Heart left ventricle (tissue), 13 donors: Measurements from ENCODE around the gene CKB.

ENCODE experiments used
- CTCF ChIP-seq, 12 donors: fragments of 200-600 bp; sonication (generic) in 4 of 12; IDR thresholded peaks; one replicate each; pipeline versions ENCODE4 v1.5.0 to v1.8.0; 2018 to 2022; ENCODE audit warnings: antibody characterized with exemption in 12 of 12, mild to moderate bottlenecking in 5 of 12
- POLR2A ChIP-seq, 2 donors: fragments of 450-650 bp; IDR thresholded peaks; one replicate each; pipeline ENCODE4 v1.6.1; 2017; ENCODE audit warnings: antibody characterized with exemption in 2 of 2, mild to moderate bottlenecking in 2 of 2, moderate library complexity in 2 of 2
- donor health status: ischemic (EF 13 %, LVEDD 7.1; RV severe dilation, severe dysfunction).
- donor health status: DM: no; HTN: yes; CAD: no.
- donor health status: DM: no; HTN: no; CAD: no.
- donor health status: ischemic (EF 25% LVEDD 6.9; RV normal size, moderate dysfunction).
- donor health status: ischemic (EF 25% LVEDD 5.7; RV mildly dilated, moderate dysfunction).
- donor health status: ischemic (EF 35%, LVEDD 5.7; RV mildly dilated, moderate dysfunction).
- donor health status: nonischemic (EF 11% LVEDD 7.7; RV severe dilation, severe dysfunction).
- donor health status: DM: yes; HTN: yes; CAD: no.
- donor health status: PGD.
- donor health status: ischemic (EF 29% LVEDD 5.4; RV normal size, mild dysfunction).
- donor health status: nonischemic (EF 23%, LVEDD 6.1; RV moderate dilation, normal function).

- no peak for TF ChIP-seq CTCF (IDR thresholded peaks at IDR 0.05)
- no peak for TF ChIP-seq POLR2A (IDR thresholded peaks at IDR 0.05)
Measured at GRCh38 chr14:103509864-103510723, 12.5 kb downstream of the CKB start.
